ENCODE results near the gene SCGB1A1.
"Not testable (repeated sequence)": the region's sequence is repeated elsewhere in the genome, so short reads cannot be mapped to it uniquely, and the experiment has no call there.

The SCGB1A1 gene

GRCh38 chr11:62418733-62419132, at the start of gene SCGB1A1:
SCGB1A1 (plus strand) TSS chr11:62419033; CDS start chr11:62419096, 63 bp downstream.
- DNase-seq, result no peak

- no peak for DNase-seq
These were observed 47.9 kb upstream of the SCGB1A1 start for GRCh38 chr11:62370743-62371440.

GRCh38 chr11:62372871-62373270, 46.0 kb upstream of the SCGB1A1 start:
- DNase-seq, result no peak

- DNase-seq, result no peak
These were observed 45.2 kb upstream of the SCGB1A1 start for GRCh38 chr11:62373464-62374119.

- DNase-seq, result no peak
These were observed 44.0 kb upstream of the SCGB1A1 start for GRCh38 chr11:62374801-62375200.

- DNase-seq, result peak; percentile 19
These were observed 40.3 kb upstream of the SCGB1A1 start for GRCh38 chr11:62378459-62379063.

- DNase-seq, result not testable (repeated sequence)
These were observed 39.2 kb upstream of the SCGB1A1 start for GRCh38 chr11:62379586-62379985.

GRCh38 chr11:62380821-62381245, 38.0 kb upstream of the SCGB1A1 start:
- DNase-seq, result peak; percentile 77

- DNase-seq, result no peak
These were observed 35.0 kb upstream of the SCGB1A1 start for GRCh38 chr11:62383822-62384221.

- not testable (repeated sequence) for DNase-seq
These were observed 32.8 kb upstream of the SCGB1A1 start for GRCh38 chr11:62386083-62386482.

- no peak for DNase-seq
These were observed 31.5 kb upstream of the SCGB1A1 start for GRCh38 chr11:62387381-62387780.

- DNase-seq, result no peak
These were observed 29.8 kb upstream of the SCGB1A1 start for GRCh38 chr11:62388999-62389398.

GRCh38 chr11:62390237-62390636, 28.6 kb upstream of the SCGB1A1 start:
- no peak for DNase-seq

GRCh38 chr11:62390722-62391121, 28.1 kb upstream of the SCGB1A1 start:
- no peak for DNase-seq

- no peak for DNase-seq
These were observed 27.0 kb upstream of the SCGB1A1 start for GRCh38 chr11:62391642-62392425.

GRCh38 chr11:62392506-62392905, 26.3 kb upstream of the SCGB1A1 start:
- no peak for DNase-seq

- no peak for DNase-seq
These were observed 25.7 kb upstream of the SCGB1A1 start for GRCh38 chr11:62393061-62393611.

GRCh38 chr11:62393735-62394134, 25.1 kb upstream of the SCGB1A1 start:
- no peak for DNase-seq

GRCh38 chr11:62394825-62395538, 23.9 kb upstream of the SCGB1A1 start:
- peak; percentile 69 for DNase-seq

GRCh38 chr11:62395885-62396551, 22.8 kb upstream of the SCGB1A1 start:
- no peak for DNase-seq

All from KG1 (cell line).